Panc1 (cell line): Measurements from ENCODE around the gene ASAP2.

Experiments used
- CTCF ChIP-seq: fragments of 450-650 bp; IDR thresholded peaks from 2 replicates; pipeline ENCODE4 v1.5.1; 2017; ENCODE audit warnings: mild to moderate bottlenecking
- POLR2AphosphoS5 ChIP-seq: IDR thresholded peaks from 2 replicates; pipeline ENCODE4 v1.6.1; 2012; ENCODE audit warnings: mild to moderate bottlenecking, low read depth, low read length, moderate library complexity
- REST ChIP-seq, 2 experiments: IDR thresholded peaks; 2 replicates each; pipeline ENCODE4 v1.6.1; 2011 to 2012; ENCODE audit warnings: low read depth in 2 of 2, control low read depth in 1 of 2, low read length in 1 of 2, mild to moderate bottlenecking in 1 of 2, moderate library complexity in 1 of 2; ENCODE audit not compliant: insufficient read depth in 1 of 2
- SIN3A ChIP-seq: IDR thresholded peaks from 2 replicates; pipeline ENCODE4 v1.6.1; 2012; ENCODE audit warnings: low read depth, mild to moderate bottlenecking, low read length, moderate library complexity, borderline replicate concordance; ENCODE audit not compliant: insufficient read depth

DNA sequence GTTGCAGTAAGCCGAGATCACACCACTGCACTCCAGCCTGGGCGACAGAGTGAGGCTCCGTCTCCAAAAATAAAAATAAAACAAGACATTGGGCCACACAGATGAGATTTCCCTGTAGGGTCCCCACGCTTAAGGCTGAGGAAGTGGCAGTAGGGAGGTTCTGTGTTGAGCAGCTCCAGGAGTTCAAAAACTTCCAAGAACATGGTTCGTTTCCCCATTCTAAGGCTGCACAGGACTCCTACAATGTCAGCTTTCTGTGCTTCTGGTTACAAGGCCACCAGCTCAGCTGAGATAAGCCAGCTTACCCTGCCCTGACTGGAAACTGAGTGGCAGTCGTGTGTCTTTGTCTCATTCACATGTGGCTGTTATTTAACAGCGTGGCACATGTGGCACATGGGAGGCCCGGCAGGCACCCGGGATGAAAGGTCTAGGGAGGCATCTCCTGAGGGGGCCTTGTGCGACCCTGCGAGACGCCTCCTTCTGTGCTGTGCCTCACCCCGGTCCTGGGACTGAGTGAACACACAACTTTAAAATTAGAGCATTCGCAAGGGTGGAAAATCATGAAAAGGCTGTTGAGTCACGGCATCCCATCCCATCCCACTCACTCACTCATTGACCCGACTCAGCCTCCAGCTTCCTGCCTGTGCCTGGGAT, 209.0 kb downstream of the ASAP2 start:
- TF ChIP-seq POLR2AphosphoS5 (no peak), CTCF (no peak), REST (IDR thresholded peaks at IDR 0.05; ENCODE audit: insufficient read depth in 1 of 2, low read depth in 2 of 2, low read length in 1 of 2) (no peak), SIN3A (no peak)
